Liver (tissue), 3 donors: ENCODE data around the gene PIK3R3.

Experiments
- FOXA1 ChIP-seq: IDR thresholded peaks from 2 replicates; pipeline ENCODE4 v1.6.1; 2016; ENCODE audit warnings: antibody characterized with exemption
- JUND ChIP-seq, 2 donors: IDR thresholded peaks; 2 replicates each; pipeline ENCODE4 v1.6.1; 2016; ENCODE audit warnings: antibody characterized with exemption in 2 of 2
- RAD21 ChIP-seq, 2 donors: IDR thresholded peaks; 2 replicates each; pipeline ENCODE4 v1.6.1; 2016; ENCODE audit warnings: antibody characterized with exemption in 2 of 2, mild to moderate bottlenecking in 2 of 2
- SP1 ChIP-seq: IDR thresholded peaks from 2 replicates; pipeline ENCODE4 v1.6.1; 2018; ENCODE audit warnings: antibody characterized with exemption, mild to moderate bottlenecking
- TAF1 ChIP-seq: conservative IDR thresholded peaks from 2 replicates; pipeline ENCODE4 v1.6.1; 2016; ENCODE audit warnings: antibody characterized with exemption, mild to moderate bottlenecking
- YY1 ChIP-seq: IDR thresholded peaks from 2 replicates; pipeline ENCODE4 v1.6.1; 2016; ENCODE audit warnings: antibody characterized with exemption, mild to moderate bottlenecking
- TF ChIP-seq, protein P1 (sequence below): fragments of 150-350 bp; IDR thresholded peaks from 2 replicates; pipeline ENCODE4 v1.5.1; 2017; ENCODE audit warnings: improper control_type of control experiment, low read depth, low read length; ENCODE audit not compliant: missing input control
- TF ChIP-seq, protein P2 (sequence below): IDR thresholded peaks from 2 replicates; pipeline ENCODE4 v1.6.1; 2016; ENCODE audit warnings: antibody characterized with exemption, mild to moderate bottlenecking
- TF ChIP-seq, protein P3 (sequence below): IDR thresholded peaks from 2 replicates; pipeline ENCODE4 v1.6.1; 2016; ENCODE audit warnings: antibody characterized with exemption
- TF ChIP-seq, protein P4 (sequence below): IDR thresholded peaks from 2 replicates; pipeline ENCODE4 v1.6.1; 2016; ENCODE audit warnings: antibody characterized with exemption
- donor health status: healthy.
- donor health status: healthy.

DNA sequence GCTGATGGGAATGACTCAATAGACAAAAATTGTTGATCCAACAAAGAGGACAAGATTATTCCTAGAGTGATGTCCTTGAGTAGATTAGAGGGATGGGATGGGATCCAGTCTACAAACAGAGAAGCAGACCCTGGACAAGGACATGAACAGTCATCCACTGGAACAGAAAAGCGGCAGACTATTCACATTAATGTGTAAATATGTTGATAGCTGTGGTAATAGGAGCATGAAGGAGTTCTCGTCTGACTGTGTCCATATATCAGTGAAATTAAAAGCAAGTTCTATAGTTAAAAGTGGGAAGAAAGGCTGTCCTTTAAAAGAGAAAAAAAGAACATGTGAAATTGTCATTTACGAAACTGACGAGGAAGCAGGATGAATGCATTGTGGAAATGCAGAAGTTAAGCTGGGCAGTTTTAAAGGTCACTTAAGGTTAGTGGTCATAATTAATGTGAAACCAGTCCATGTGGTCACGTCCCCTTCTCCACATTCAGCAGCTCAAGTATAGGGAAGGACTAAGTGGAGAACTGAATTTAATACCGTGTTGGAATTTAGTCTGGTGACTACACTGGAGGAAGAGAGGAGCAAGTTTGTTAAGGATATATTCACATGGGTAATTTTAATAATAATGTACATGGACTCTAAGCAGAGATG lies 62.1 kb downstream of the PIK3R3 start:
- TF ChIP-seq, protein P1, sequence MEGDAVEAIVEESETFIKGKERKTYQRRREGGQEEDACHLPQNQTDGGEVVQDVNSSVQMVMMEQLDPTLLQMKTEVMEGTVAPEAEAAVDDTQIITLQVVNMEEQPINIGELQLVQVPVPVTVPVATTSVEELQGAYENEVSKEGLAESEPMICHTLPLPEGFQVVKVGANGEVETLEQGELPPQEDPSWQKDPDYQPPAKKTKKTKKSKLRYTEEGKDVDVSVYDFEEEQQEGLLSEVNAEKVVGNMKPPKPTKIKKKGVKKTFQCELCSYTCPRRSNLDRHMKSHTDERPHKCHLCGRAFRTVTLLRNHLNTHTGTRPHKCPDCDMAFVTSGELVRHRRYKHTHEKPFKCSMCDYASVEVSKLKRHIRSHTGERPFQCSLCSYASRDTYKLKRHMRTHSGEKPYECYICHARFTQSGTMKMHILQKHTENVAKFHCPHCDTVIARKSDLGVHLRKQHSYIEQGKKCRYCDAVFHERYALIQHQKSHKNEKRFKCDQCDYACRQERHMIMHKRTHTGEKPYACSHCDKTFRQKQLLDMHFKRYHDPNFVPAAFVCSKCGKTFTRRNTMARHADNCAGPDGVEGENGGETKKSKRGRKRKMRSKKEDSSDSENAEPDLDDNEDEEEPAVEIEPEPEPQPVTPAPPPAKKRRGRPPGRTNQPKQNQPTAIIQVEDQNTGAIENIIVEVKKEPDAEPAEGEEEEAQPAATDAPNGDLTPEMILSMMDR, result no peak
- TF ChIP-seq, protein P2, sequence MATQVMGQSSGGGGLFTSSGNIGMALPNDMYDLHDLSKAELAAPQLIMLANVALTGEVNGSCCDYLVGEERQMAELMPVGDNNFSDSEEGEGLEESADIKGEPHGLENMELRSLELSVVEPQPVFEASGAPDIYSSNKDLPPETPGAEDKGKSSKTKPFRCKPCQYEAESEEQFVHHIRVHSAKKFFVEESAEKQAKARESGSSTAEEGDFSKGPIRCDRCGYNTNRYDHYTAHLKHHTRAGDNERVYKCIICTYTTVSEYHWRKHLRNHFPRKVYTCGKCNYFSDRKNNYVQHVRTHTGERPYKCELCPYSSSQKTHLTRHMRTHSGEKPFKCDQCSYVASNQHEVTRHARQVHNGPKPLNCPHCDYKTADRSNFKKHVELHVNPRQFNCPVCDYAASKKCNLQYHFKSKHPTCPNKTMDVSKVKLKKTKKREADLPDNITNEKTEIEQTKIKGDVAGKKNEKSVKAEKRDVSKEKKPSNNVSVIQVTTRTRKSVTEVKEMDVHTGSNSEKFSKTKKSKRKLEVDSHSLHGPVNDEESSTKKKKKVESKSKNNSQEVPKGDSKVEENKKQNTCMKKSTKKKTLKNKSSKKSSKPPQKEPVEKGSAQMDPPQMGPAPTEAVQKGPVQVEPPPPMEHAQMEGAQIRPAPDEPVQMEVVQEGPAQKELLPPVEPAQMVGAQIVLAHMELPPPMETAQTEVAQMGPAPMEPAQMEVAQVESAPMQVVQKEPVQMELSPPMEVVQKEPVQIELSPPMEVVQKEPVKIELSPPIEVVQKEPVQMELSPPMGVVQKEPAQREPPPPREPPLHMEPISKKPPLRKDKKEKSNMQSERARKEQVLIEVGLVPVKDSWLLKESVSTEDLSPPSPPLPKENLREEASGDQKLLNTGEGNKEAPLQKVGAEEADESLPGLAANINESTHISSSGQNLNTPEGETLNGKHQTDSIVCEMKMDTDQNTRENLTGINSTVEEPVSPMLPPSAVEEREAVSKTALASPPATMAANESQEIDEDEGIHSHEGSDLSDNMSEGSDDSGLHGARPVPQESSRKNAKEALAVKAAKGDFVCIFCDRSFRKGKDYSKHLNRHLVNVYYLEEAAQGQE, result no peak
- TF ChIP-seq, protein P3, sequence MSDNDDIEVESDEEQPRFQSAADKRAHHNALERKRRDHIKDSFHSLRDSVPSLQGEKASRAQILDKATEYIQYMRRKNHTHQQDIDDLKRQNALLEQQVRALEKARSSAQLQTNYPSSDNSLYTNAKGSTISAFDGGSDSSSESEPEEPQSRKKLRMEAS, result no peak
- TF ChIP-seq YY1 (no peak), SP1 (no peak), RAD21 (IDR thresholded peaks at IDR 0.05) (no peak), FOXA1 (no peak), TAF1 (no peak), JUND (IDR thresholded peaks at IDR 0.05) (no peak)
- TF ChIP-seq, protein P4, sequence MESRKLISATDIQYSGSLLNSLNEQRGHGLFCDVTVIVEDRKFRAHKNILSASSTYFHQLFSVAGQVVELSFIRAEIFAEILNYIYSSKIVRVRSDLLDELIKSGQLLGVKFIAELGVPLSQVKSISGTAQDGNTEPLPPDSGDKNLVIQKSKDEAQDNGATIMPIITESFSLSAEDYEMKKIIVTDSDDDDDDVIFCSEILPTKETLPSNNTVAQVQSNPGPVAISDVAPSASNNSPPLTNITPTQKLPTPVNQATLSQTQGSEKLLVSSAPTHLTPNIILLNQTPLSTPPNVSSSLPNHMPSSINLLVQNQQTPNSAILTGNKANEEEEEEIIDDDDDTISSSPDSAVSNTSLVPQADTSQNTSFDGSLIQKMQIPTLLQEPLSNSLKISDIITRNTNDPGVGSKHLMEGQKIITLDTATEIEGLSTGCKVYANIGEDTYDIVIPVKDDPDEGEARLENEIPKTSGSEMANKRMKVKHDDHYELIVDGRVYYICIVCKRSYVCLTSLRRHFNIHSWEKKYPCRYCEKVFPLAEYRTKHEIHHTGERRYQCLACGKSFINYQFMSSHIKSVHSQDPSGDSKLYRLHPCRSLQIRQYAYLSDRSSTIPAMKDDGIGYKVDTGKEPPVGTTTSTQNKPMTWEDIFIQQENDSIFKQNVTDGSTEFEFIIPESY, result no peak
